ENCODE results near the gene NAV2. TPM values are rescaled to one million over a fixed set of nuclear protein-coding genes. Genes with fewer than 3 reads are reported as not detected.

Gene NAV2
- total RNA-seq, 3 donors from 2014 or later: 21.9 to 65.9 (median 30.9) TPM

- H3K4me3 ChIP-seq: no peak overlapping the region
- no peaks in the 10 kb centered on the region for H3K9me3 ChIP-seq
- no peaks in the 10 kb centered on the region for H3K4me1 ChIP-seq (ENCODE audit: low read depth)
- TF ChIP-seq CTCF (IDR thresholded peaks at IDR 0.05): no peak
- ATAC-seq (no peak), DNase-seq (no peak)
- intact Hi-C loops (cut with DNase I, micrococcal nuclease): no loop called here
- no peaks in the 10 kb centered on the region for H3K36me3 ChIP-seq (ENCODE audit: low read depth)
These were observed 347.5 kb downstream of the NAV2 start for GRCh38 chr11:20060181-20060580.

- no peaks in the 10 kb centered on the region for H3K4me1 ChIP-seq (ENCODE audit: low read depth)
- no peaks in the 10 kb centered on the region for H3K36me3 ChIP-seq (ENCODE audit: low read depth)
- TF ChIP-seq CTCF (IDR thresholded peaks at IDR 0.05): no peak
- intact Hi-C loops (cut with DNase I, micrococcal nuclease): no loop called here
- no peak overlapping the region for H3K4me3 ChIP-seq
- ATAC-seq (no peak), DNase-seq (no peak)
- no peaks in the 10 kb centered on the region for H3K9me3 ChIP-seq
These were observed 348.1 kb downstream of the NAV2 start for GRCh38 chr11:20060647-20061205.

- ATAC-seq (no peak), DNase-seq (no peak)
- Histone ChIP-seq H3K4me1 (ENCODE audit: low read depth) (no peaks in the 10 kb centered on the region), H3K9me3 (no peaks in the 10 kb centered on the region), H3K36me3 (ENCODE audit: low read depth) (no peaks in the 10 kb centered on the region), H3K4me3 (no peak overlapping the region)
- TF ChIP-seq CTCF (IDR thresholded peaks at IDR 0.05): no peak
- intact Hi-C loops (cut with DNase I, micrococcal nuclease): no loop called here
These were observed 349.1 kb downstream of the NAV2 start for GRCh38 chr11:20061776-20062175.

- intact Hi-C loops (cut with DNase I, micrococcal nuclease): no loop called here
- Histone ChIP-seq H3K9me3 (no peaks in the 10 kb centered on the region), H3K36me3 (ENCODE audit: low read depth) (no peaks in the 10 kb centered on the region), H3K4me1 (ENCODE audit: low read depth) (no peaks in the 10 kb centered on the region), H3K4me3 (no peak overlapping the region)
- TF ChIP-seq CTCF (IDR thresholded peaks at IDR 0.05): no peak
- ATAC-seq: no peak
- DNase-seq: no peak
These were observed 352.3 kb downstream of the NAV2 start for GRCh38 chr11:20064961-20065405.

- no peaks in the 10 kb centered on the region for H3K36me3 ChIP-seq (ENCODE audit: low read depth)
- no peaks in the 10 kb centered on the region for H3K9me3 ChIP-seq
- H3K4me1 ChIP-seq (ENCODE audit: low read depth): peaks cover 1% of the 10 kb centered on the region
- no peak for DNase-seq
- ATAC-seq: no peak
- intact Hi-C loops (cut with DNase I, micrococcal nuclease): no loop called here
- TF ChIP-seq CTCF (IDR thresholded peaks at IDR 0.05): no peak
- no peak overlapping the region for H3K4me3 ChIP-seq
These were observed 352.8 kb downstream of the NAV2 start for GRCh38 chr11:20065406-20065805.

Measured in mucosa of descending colon (tissue), 3 donors.